Omental fat pad (tissue), 4 donors: ENCODE measurements around the gene MGMT. TPM values are rescaled to one million over a fixed set of nuclear protein-coding genes. Genes with fewer than 3 reads are reported as not detected.

Source experiments
- ATAC-seq: fragments of 150-250 bp; one replicate; pipeline ENCODE4 v1.9.1; 2016; ENCODE audit warnings: mild to moderate bottlenecking, moderate library complexity; ENCODE audit not compliant: low FRiP score
- DNase-seq: peaks from one replicate; pipeline ENCODE4 v3.0.0-alpha.2; 2019; ENCODE audit warnings: low spot score
- total RNA-seq, 4 donors: library from RNA; depleted of rRNA; stranded (reverse); fragments of >200 nt; gene quantifications; one replicate each; pipeline ENCODE4 v1.1.0, GENCODE V29; 2016
- TF ChIP-seq, protein P1 (sequence below), 3 donors: fragments of 450-650 bp; IDR thresholded peaks; one replicate each; pipeline ENCODE4 v1.5.1; 2016 to 2017; ENCODE audit warnings: antibody characterized with exemption in 3 of 3, mild to moderate bottlenecking in 3 of 3, moderate library complexity in 2 of 3

MGMT gene
- total RNA-seq, 4 donors from 2014 or later: 27.3 to 56.6 (median 35.4) TPM

DNA sequence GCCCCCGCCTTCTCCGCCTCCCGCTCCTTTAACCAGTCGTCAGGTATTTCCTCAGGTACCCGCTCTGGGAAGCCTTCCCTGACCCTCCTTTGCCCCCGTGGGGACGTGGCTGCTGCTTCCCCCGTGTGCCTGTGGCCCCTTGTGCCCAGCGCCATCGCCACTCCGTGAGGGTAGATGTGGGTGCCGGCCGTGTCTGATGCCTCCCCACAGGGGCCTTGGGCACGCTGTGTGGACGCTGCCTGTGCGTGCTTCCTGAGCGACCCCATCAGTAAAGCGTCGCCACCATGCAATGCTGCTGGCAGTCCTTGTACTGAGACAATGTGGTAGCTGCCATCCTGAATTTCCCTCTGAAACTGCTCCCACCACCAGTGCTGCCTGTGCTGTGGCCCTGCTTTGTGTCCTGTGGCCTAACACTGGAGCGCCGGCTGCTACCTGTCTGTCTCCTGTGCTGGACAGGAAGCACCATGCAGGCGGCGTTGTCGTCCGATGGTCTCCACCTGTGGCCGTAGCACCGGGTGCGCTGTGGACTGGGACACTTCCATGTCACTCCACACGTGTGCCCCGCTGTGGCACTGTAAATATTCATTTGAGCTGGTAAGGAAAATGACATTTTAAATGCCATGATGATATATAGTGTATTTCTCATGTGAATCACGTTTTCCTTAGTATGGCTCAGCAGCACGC is 213.8 kb downstream of the MGMT start:
- DNase-seq: no peak
- no peak for ATAC-seq
- TF ChIP-seq, protein P1, sequence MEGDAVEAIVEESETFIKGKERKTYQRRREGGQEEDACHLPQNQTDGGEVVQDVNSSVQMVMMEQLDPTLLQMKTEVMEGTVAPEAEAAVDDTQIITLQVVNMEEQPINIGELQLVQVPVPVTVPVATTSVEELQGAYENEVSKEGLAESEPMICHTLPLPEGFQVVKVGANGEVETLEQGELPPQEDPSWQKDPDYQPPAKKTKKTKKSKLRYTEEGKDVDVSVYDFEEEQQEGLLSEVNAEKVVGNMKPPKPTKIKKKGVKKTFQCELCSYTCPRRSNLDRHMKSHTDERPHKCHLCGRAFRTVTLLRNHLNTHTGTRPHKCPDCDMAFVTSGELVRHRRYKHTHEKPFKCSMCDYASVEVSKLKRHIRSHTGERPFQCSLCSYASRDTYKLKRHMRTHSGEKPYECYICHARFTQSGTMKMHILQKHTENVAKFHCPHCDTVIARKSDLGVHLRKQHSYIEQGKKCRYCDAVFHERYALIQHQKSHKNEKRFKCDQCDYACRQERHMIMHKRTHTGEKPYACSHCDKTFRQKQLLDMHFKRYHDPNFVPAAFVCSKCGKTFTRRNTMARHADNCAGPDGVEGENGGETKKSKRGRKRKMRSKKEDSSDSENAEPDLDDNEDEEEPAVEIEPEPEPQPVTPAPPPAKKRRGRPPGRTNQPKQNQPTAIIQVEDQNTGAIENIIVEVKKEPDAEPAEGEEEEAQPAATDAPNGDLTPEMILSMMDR (IDR thresholded peaks at IDR 0.05): no peak

DNA sequence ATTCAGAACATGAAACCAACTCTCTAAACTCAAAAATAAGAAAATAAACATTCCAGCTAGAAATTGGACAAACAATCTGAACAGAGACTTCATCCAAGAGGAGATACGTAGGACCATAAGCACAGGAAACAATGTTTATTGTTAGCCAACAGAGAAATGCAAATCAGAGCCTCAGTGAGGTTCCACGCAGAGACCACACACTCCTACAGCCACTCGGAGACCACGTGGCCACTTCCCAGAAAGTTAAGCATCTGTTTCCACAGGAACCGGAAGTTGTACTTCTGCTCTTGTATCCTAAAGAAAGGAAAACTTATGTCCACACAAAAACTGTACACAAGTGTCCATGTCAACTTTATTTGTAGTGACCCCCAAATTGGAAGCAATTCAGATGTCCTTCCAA is 214.8 kb downstream of the MGMT start:
- TF ChIP-seq, protein P1 (IDR thresholded peaks at IDR 0.05): no peak
- no peak for ATAC-seq
- no peak for DNase-seq

DNA sequence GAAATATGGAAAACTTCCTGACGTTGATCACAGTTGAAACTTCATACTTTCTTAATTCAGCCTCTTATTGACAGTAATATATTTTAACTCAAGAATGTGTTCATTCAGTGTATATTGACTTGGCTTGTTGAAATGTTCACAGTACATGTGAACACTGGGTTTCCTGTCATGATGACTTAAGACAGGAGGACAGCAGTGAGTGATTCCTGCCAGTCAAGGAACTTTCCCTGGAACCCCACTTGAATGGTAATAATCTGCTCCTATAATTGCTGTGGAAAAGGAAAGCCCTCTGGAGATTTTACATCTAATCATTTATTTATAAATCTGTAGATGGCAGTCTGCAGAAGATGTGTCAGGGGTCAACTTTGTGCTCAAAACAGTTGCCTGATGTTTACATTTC is 216.5 kb downstream of the MGMT start:
- ATAC-seq (no peak), DNase-seq (no peak)
- TF ChIP-seq, protein P1 (IDR thresholded peaks at IDR 0.05): no peak

DNA sequence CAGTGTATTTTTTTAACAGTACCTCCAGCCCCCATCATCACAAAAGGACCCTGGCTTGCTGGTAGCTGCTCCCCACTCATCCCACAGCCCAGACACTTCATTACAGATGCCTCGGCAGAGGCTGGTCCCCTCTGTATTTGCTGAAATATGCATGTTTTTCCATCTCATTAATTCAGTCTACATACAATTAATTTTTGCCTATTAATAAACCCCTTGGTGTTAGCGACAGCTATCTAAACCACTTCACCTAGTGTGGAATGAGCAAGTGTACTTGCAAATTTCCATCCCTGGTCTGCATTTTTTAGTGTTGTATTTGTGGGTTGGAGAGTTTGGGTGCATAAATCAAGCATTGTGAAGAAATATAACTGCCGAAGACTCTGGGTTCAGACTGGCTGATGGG is 216.9 kb downstream of the MGMT start:
- DNase-seq (no peak), ATAC-seq (no peak)
- TF ChIP-seq, protein P1 (IDR thresholded peaks at IDR 0.05): no peak

DNA sequence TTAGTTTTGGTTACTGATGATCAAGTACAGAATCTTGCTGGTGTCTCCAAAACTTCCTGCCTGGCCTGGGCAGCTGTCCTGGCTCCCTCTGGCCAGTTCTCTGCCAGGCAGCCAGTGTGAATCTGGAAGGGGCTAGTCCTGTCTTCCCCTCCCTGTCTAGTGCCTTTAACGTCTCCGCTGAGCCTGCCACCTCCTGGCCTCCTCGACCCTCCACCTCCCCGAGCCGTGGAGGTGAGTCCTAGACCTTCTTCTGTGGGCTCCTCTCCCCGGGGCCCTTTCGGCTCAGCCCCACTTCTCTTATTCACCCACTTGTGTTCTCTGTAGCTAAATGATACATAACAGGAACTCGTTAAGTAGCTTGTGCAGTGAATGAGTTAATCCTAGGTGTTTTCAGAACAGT is 218.2 kb downstream of the MGMT start:
- TF ChIP-seq, protein P1 (IDR thresholded peaks at IDR 0.05): no peak

DNA sequence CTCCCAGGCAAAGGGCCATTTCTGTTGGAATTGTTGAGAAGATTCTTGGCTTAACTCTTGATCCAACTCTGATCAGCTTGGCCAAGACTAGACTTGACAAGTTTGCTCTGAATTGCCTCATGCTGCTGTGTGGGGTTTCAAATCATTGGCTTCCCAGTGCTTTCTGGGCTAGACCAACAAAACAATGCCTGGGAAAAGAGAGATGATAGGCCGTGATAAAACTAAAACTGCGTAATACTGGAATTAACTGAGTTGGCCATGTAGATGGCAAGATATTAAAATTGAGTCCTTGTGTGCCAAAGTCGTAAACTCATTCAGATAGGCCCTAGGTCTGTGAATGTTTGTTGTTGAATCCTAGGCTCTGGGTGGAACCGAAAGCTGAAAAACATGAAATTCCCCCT is 222.6 kb downstream of the MGMT start:
- TF ChIP-seq, protein P1 (IDR thresholded peaks at IDR 0.05): no peak
- DNase-seq (no peak), ATAC-seq (no peak)

More for the DNA sequence above, 218.2 kb downstream of the MGMT start:
- DNase-seq: no peak
- no peak for ATAC-seq
